ENCODE measurements around the gene BPIFB1.

DNA sequence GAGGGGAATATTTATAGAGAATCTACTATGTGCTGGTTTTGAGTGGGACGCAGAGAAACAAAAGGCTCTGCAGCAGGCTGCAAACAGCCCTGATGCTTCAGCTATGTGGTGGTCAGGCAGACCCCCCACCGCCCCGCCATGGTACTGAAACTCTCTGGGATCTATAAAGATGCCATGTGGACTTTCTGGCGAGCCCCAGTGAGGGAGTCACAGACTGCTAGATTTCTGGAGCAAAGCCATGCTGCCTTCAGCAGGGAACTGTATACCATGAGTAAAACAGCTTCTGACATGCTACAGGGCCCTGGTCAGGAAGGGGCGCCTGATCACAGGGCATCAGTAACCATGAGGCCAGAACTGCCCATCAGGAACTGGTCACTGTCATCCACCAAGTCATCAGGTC lies 19.2 kb upstream of the BPIFB1 start:
- TF ChIP-seq, protein P1, sequence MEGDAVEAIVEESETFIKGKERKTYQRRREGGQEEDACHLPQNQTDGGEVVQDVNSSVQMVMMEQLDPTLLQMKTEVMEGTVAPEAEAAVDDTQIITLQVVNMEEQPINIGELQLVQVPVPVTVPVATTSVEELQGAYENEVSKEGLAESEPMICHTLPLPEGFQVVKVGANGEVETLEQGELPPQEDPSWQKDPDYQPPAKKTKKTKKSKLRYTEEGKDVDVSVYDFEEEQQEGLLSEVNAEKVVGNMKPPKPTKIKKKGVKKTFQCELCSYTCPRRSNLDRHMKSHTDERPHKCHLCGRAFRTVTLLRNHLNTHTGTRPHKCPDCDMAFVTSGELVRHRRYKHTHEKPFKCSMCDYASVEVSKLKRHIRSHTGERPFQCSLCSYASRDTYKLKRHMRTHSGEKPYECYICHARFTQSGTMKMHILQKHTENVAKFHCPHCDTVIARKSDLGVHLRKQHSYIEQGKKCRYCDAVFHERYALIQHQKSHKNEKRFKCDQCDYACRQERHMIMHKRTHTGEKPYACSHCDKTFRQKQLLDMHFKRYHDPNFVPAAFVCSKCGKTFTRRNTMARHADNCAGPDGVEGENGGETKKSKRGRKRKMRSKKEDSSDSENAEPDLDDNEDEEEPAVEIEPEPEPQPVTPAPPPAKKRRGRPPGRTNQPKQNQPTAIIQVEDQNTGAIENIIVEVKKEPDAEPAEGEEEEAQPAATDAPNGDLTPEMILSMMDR (IDR thresholded peaks at IDR 0.05) = no peak
- no peak for TF ChIP-seq POLR2A (IDR thresholded peaks at IDR 0.05)
